HEK293T (cell line): ENCODE data around the gene DOCK1.

Experiments used
- ARNT ChIP-seq: fragments of 450-650 bp; IDR thresholded peaks from 2 replicates; pipeline ENCODE4 v1.6.1; 2017; ENCODE audit warnings: mild to moderate bottlenecking
- BHLHE40 ChIP-seq: fragments of 450-650 bp; IDR thresholded peaks from 2 replicates; pipeline ENCODE4 v1.6.1; 2016; ENCODE audit warnings: mild to moderate bottlenecking, moderate library complexity, borderline replicate concordance
- FOXA1 ChIP-seq: fragments of 450-650 bp; IDR thresholded peaks from 2 replicates; pipeline ENCODE4 v1.6.1; 2016; ENCODE audit warnings: mild to moderate bottlenecking
- FOXK2 ChIP-seq: fragments of 450-650 bp; IDR thresholded peaks from 2 replicates; pipeline ENCODE4 v1.6.1; 2016; ENCODE audit warnings: mild to moderate bottlenecking
- FOXM1 ChIP-seq: fragments of 450-650 bp; IDR thresholded peaks from 2 replicates; pipeline ENCODE4 v1.6.1; 2017; ENCODE audit warnings: mild to moderate bottlenecking, borderline replicate concordance
- L3MBTL2 ChIP-seq: fragments of 450-650 bp; conservative IDR thresholded peaks from 2 replicates; pipeline ENCODE4 v1.6.1; 2016; ENCODE audit warnings: mild to moderate bottlenecking
- NFRKB ChIP-seq: fragments of 450-650 bp; IDR thresholded peaks from 2 replicates; pipeline ENCODE4 v1.6.1; 2016; ENCODE audit warnings: mild to moderate bottlenecking, moderate library complexity
- PKNOX1 ChIP-seq: fragments of 450-650 bp; IDR thresholded peaks from 2 replicates; pipeline ENCODE4 v1.6.1; 2016
- SP1 ChIP-seq: fragments of 450-650 bp; IDR thresholded peaks from 2 replicates; pipeline ENCODE4 v1.6.1; 2017
- TARDBP ChIP-seq: fragments of 450-650 bp; IDR thresholded peaks from 2 replicates; pipeline ENCODE4 v1.6.1; 2016

GRCh38 chr10:127354992-127355391 is 449.8 kb downstream of the DOCK1 start:
- TF ChIP-seq FOXA1 (no peak), BHLHE40 (no peak), FOXK2 (no peak), SP1 (no peak), ARNT (no peak), L3MBTL2 (no peak), FOXM1 (no peak), PKNOX1 (no peak), TARDBP (no peak), NFRKB (no peak)
